ENCODE measurements around the gene CAMK4.
"Not testable (repeated sequence)": the region's sequence is repeated elsewhere in the genome, so short reads cannot be mapped to it uniquely, and the experiment has no call there.

CAMK4 gene

DNA sequence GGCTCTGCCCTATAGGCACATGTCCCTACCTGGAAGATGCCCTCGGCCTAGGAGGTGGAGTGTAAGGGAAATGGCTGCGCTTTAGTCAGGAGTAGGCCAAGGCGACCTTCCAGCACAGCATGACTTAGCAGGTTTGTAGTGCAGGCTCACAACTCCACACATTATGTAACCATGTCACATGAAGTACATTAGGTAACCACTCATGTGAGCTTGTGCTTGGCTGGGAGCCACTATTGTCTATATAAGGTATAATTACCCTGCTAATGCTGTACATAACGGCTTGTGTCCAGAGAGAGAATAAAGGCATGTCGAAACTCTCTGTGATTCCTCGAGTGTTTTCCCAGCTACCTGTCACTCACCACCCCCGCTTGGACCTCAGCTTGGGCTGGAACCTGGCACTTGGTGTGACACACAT is 74.9 kb downstream of the CAMK4 start:
- Mint-ChIP-seq H3K27ac (no peak overlapping the region), H3K4me1 (no peaks in the 10 kb centered on the region), H3K36me3 (ENCODE audit: low read depth) (no peaks in the 10 kb centered on the region), H3K4me3 (no peak overlapping the region), H3K27me3 (ENCODE audit: low read depth, poor library complexity) (no peaks in the 10 kb centered on the region), H3K9me3 (peaks cover 15% of the 10 kb centered on the region)
- TF ChIP-seq, protein P1, sequence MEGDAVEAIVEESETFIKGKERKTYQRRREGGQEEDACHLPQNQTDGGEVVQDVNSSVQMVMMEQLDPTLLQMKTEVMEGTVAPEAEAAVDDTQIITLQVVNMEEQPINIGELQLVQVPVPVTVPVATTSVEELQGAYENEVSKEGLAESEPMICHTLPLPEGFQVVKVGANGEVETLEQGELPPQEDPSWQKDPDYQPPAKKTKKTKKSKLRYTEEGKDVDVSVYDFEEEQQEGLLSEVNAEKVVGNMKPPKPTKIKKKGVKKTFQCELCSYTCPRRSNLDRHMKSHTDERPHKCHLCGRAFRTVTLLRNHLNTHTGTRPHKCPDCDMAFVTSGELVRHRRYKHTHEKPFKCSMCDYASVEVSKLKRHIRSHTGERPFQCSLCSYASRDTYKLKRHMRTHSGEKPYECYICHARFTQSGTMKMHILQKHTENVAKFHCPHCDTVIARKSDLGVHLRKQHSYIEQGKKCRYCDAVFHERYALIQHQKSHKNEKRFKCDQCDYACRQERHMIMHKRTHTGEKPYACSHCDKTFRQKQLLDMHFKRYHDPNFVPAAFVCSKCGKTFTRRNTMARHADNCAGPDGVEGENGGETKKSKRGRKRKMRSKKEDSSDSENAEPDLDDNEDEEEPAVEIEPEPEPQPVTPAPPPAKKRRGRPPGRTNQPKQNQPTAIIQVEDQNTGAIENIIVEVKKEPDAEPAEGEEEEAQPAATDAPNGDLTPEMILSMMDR (IDR thresholded peaks at IDR 0.05), result no peak
- DNase-seq, result no peak

DNA sequence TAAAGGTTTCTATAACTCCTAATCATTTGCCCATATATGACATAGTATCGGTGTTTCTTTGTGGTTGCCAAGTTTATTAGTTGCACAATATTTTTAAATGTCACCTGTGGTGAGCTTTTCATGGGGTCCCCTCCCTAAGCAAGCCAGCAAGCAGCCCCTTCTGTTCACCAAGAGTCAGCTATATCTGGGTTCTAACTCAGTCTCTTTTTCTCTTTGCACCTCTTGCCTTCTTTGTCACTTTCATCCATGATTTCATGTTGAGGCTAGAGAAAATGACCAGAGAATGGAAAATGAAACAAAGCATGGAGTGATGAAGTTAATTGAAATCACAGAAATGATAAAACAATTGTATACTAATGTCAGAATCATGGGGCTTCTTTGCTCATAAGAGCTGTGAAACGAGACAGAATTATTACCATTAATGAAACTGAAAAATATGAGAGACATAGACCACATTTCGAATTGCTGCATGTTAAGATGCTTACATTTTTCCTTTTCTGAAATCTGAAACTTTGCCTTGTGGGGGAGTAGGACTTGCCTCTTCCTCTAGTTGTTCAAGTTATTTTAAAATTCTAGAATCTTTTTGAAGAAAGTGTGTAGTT is 75.7 kb downstream of the CAMK4 start:
- Mint-ChIP-seq H3K36me3 (ENCODE audit: low read depth) (no peaks in the 10 kb centered on the region), H3K27me3 (ENCODE audit: low read depth, poor library complexity) (no peaks in the 10 kb centered on the region), H3K4me3 (no peak overlapping the region), H3K9me3 (peaks cover 15% of the 10 kb centered on the region), H3K4me1 (no peaks in the 10 kb centered on the region), H3K27ac (no peak overlapping the region)
- TF ChIP-seq, protein P1 (IDR thresholded peaks at IDR 0.05), result no peak
- DNase-seq, result no peak

DNA sequence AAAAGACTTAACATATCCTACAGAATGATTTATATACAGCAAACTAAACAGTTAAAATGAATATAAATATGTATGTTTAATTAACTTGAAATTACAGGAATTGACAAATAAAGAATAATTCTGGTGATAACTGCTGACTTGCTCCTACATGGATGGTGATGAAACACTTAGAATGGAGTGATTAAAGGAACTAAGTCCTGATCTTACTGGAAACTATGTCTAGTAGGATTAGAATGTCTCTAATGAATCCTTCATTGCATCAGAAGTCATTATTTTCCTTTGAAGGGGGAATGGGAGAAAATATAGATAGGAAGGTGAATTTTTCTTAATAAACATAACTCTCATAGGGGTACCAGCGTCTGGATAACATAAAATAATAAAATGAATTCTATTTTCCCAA is 77.1 kb downstream of the CAMK4 start:
- H3K27me3 Mint-ChIP-seq (ENCODE audit: low read depth, poor library complexity), result no peaks in the 10 kb centered on the region
- TF ChIP-seq, protein P1 (IDR thresholded peaks at IDR 0.05), result no peak
- no peaks in the 10 kb centered on the region for H3K36me3 Mint-ChIP-seq (ENCODE audit: low read depth)
- peaks cover 15% of the 10 kb centered on the region for H3K9me3 Mint-ChIP-seq
- H3K4me3 Mint-ChIP-seq, result no peak overlapping the region
- DNase-seq, result no peak
- H3K4me1 Mint-ChIP-seq, result no peaks in the 10 kb centered on the region
- H3K27ac Mint-ChIP-seq, result no peak overlapping the region

DNA sequence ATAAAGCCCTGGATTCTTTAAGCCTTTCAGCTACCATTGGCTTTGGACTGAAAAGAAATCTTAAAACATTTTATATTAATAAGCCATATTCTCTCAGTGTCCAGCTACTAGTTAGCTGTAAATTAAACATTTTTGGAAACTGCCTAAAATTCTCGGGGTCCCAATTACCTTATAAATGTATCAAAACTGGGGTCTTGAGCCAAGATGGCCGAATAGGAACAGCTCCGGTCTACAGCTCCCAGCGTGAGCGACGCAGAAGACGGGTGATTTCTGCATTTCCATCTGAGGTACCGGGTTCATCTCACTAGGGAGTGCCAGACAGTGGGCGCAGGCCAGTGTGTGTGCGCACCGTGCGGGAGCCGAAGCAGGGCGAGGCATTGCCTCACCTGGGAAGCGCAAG is 77.9 kb downstream of the CAMK4 start:
- H3K27me3 Mint-ChIP-seq (ENCODE audit: low read depth, poor library complexity); H3K4me3 Mint-ChIP-seq; H3K4me1 Mint-ChIP-seq; DNase-seq; H3K27ac Mint-ChIP-seq; H3K36me3 Mint-ChIP-seq (ENCODE audit: low read depth): not testable (repeated sequence)
- peaks cover 15% of the 10 kb centered on the region for H3K9me3 Mint-ChIP-seq

DNA sequence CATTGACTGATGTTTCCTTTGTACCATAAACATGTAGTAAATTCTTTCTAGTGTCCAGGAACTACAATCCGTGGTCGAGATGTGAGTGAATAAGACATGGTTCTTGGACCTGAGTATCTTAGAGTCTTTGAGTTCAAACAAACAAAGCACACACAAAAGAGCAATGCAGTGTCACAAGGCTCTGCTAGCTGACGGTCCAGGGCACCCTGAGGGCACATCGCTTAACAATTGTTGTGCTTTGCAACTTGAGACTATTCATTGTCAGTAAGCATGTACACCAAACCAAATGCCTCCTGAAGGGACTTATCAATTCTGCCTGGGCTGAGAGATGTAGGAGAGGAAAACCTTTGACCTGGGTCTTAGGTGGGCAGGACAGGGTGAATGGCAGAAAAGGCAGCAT is 84.8 kb downstream of the CAMK4 start:
- Mint-ChIP-seq H3K9me3 (no peaks in the 10 kb centered on the region), H3K27ac (no peak overlapping the region), H3K4me1 (peaks cover 8% of the 10 kb centered on the region), H3K36me3 (ENCODE audit: low read depth) (no peaks in the 10 kb centered on the region), H3K4me3 (no peak overlapping the region), H3K27me3 (ENCODE audit: low read depth, poor library complexity) (no peaks in the 10 kb centered on the region)
- TF ChIP-seq, protein P1 (IDR thresholded peaks at IDR 0.05), result no peak
- DNase-seq, result no peak

DNA sequence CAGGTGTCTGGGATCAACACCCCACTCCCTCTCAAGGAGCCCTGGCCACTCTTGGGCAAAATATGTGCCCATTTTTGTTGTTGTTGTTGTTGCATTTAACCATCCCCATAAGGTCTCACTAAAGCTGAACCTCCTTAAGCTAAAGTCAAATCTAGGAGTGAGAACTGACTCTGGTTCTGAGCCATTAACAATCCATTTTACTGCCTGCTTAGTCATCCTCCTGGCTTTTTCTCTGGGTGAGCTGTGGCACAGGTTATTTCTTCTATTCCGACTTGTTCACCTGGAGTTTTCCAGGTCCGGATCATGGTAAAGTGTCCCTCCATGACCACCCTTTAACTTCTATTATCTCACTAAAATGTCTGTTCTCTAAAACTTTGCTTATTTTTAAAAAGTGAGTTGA is 85.2 kb downstream of the CAMK4 start:
- no peak overlapping the region for H3K27ac Mint-ChIP-seq
- no peaks in the 10 kb centered on the region for H3K36me3 Mint-ChIP-seq (ENCODE audit: low read depth)
- peaks cover 8% of the 10 kb centered on the region for H3K4me1 Mint-ChIP-seq
- no peaks in the 10 kb centered on the region for H3K27me3 Mint-ChIP-seq (ENCODE audit: low read depth, poor library complexity)
- no peak overlapping the region for H3K4me3 Mint-ChIP-seq
- no peaks in the 10 kb centered on the region for H3K9me3 Mint-ChIP-seq
- TF ChIP-seq, protein P1 (IDR thresholded peaks at IDR 0.05), result no peak
- DNase-seq, result no peak
